Stomach (tissue), 4 donors: Measurements from ENCODE around the gene KRT6B.

ENCODE experiments used
- POLR2A ChIP-seq, 4 donors: fragments of 450-650 bp; IDR thresholded peaks; one replicate each; pipeline ENCODE4 v1.6.1; 2016; ENCODE audit warnings: antibody characterized with exemption in 4 of 4, control low read depth in 2 of 4, mild to moderate bottlenecking in 1 of 4, moderate library complexity in 1 of 4
- TF ChIP-seq, protein P1 (sequence below), 7 experiments: fragments of 450-650 bp in 4 of 7; fragments of 200-600 bp in 3 of 7; sonication (generic) in 3 of 7; IDR thresholded peaks; one replicate each; pipeline ENCODE4 v1.5.1; 2016 to 2019; ENCODE audit warnings: antibody characterized with exemption in 7 of 7, control low read depth in 2 of 7, mild to moderate bottlenecking in 1 of 7

DNA sequence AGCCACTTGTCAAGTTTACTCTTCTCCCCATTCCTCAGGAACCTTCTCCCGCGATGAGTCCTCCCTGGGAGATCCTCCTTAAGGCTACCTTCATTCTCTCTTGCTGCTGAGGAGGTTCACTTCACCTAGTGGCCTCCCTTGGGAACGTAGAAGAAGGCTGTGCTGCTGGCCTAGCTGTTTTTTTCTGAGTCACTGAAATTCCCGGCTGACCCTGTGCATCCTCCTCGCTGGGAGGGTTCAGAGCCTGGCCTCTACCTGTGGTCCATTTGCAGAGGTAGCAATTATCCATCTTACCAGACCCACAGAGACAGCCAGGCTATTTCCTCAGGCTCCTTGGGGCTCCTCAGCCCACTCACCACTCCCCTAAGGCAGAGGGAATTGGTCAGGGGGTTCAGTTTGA is 50.4 kb downstream of the KRT6B start:
- TF ChIP-seq, protein P1, sequence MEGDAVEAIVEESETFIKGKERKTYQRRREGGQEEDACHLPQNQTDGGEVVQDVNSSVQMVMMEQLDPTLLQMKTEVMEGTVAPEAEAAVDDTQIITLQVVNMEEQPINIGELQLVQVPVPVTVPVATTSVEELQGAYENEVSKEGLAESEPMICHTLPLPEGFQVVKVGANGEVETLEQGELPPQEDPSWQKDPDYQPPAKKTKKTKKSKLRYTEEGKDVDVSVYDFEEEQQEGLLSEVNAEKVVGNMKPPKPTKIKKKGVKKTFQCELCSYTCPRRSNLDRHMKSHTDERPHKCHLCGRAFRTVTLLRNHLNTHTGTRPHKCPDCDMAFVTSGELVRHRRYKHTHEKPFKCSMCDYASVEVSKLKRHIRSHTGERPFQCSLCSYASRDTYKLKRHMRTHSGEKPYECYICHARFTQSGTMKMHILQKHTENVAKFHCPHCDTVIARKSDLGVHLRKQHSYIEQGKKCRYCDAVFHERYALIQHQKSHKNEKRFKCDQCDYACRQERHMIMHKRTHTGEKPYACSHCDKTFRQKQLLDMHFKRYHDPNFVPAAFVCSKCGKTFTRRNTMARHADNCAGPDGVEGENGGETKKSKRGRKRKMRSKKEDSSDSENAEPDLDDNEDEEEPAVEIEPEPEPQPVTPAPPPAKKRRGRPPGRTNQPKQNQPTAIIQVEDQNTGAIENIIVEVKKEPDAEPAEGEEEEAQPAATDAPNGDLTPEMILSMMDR (IDR thresholded peaks at IDR 0.05) = no peak
- TF ChIP-seq POLR2A (IDR thresholded peaks at IDR 0.05) = no peak
